HepG2 (cell line): ENCODE data around the gene ZDHHC6. TPM values are rescaled to one million over a fixed set of nuclear protein-coding genes. Genes with fewer than 3 reads are reported as not detected.
A peak's percentile ranks its signal among the peaks of the same experiment; 100 is the strongest.

ENCODE experiments used
- BORCS8-MEF2B ChIP-seq: sonication (generic); formaldehyde crosslinking; IDR thresholded peaks from 2 replicates; pipeline ENCODE4 v1.8.0; 2022; ENCODE audit warnings: mild to moderate bottlenecking, missing genetic modification reagents
- CENPX ChIP-seq: sonication (generic); formaldehyde crosslinking; IDR thresholded peaks from 2 replicates; pipeline ENCODE4 v1.9.0; 2021; ENCODE audit warnings: mild to moderate bottlenecking, missing genetic modification reagents, moderate library complexity
- ETV5 ChIP-seq: IDR thresholded peaks from 2 replicates; pipeline ENCODE4 v1.6.1; 2018; ENCODE audit warnings: missing biosample characterization, missing genetic modification reagents, inconsistent platforms, borderline replicate concordance
- FOXO1 ChIP-seq: sonication (generic); formaldehyde crosslinking; IDR thresholded peaks from 2 replicates; pipeline ENCODE4 v1.4.0; 2020; ENCODE audit warnings: missing genetic modification reagents
- GFI1 ChIP-seq: sonication (generic); formaldehyde crosslinking; IDR thresholded peaks from 2 replicates; pipeline ENCODE4 v1.5.0; 2020; ENCODE audit warnings: missing genetic modification reagents, mild to moderate bottlenecking, borderline replicate concordance
- MAF1 ChIP-seq: sonication (generic); formaldehyde crosslinking; IDR thresholded peaks from 2 replicates; pipeline ENCODE4 v1.5.0; 2020; ENCODE audit warnings: missing genetic modification reagents, borderline replicate concordance
- MLLT10 ChIP-seq: sonication (generic); formaldehyde crosslinking; IDR thresholded peaks from 2 replicates; pipeline ENCODE4 v1.4.0; 2020; ENCODE audit warnings: missing genetic modification reagents
- NCOR1 ChIP-seq: fragments of 200-600 bp; sonication (generic); IDR thresholded peaks from 2 replicates; pipeline ENCODE4 v1.7.0; 2017; ENCODE audit warnings: antibody characterized with exemption, low read length, borderline replicate concordance
- PLRG1 ChIP-seq: fragments of 450-650 bp; conservative IDR thresholded peaks from 2 replicates; pipeline ENCODE4 v1.6.1; 2016
- RXRA ChIP-seq: sonication (generic); formaldehyde crosslinking; IDR thresholded peaks from 2 replicates; pipeline ENCODE4 v1.5.1; 2020; ENCODE audit warnings: missing genetic modification reagents
- TMF1 ChIP-seq: sonication (generic); formaldehyde crosslinking; IDR thresholded peaks from 2 replicates; pipeline ENCODE4 v1.8.1; 2022; ENCODE audit warnings: low read depth, missing genetic modification reagents
- ZBTB38 ChIP-seq: sonication (generic); formaldehyde crosslinking; IDR thresholded peaks from 2 replicates; pipeline ENCODE4 v1.5.1; 2020; ENCODE audit warnings: mild to moderate bottlenecking, missing genetic modification reagents
- ZNF670 ChIP-seq: sonication (generic); formaldehyde crosslinking; IDR thresholded peaks from 2 replicates; pipeline ENCODE4 v1.8.0; 2022; ENCODE audit warnings: mild to moderate bottlenecking, missing genetic modification reagents, borderline replicate concordance
- ZSCAN20 ChIP-seq: sonication (generic); formaldehyde crosslinking; IDR thresholded peaks from 2 replicates; pipeline ENCODE4 v1.4.0; 2020; ENCODE audit warnings: missing genetic modification reagents, mild to moderate bottlenecking, borderline replicate concordance
- polyA plus RNA-seq, 8 experiments: library from polyadenylated mRNA; depleted of rRNA in 3 of 8; stranded (reverse) in 7 of 8; unstranded in 1 of 8; fragments of >200 nt; fragmentation: Illumina TruSeq in 4 of 8; extraction: Trizol in 4 of 8; gene quantifications; 2 replicates each; pipeline versions ENCODE4 v1.2.1 to v1.2.3, GENCODE V29; 2011 to 2016; ENCODE audit warnings: low read depth in 4 of 8, missing spikeins in 1 of 8, mixed read lengths in 1 of 8; ENCODE audit not compliant: insufficient read depth in 1 of 8
- total RNA-seq, 5 experiments: library from RNA; depleted of rRNA; stranded (reverse); fragments of >200 nt; fragmentation: Illumina TruSeq; extraction: Trizol; gene quantifications; 2 replicates each; pipeline ENCODE4 v1.2.3, GENCODE V29; 2016; ENCODE audit warnings: low read depth in 1 of 5
- TF ChIP-seq, protein P1 (sequence below): IDR thresholded peaks from 2 replicates; pipeline ENCODE4 v1.6.1; 2016; ENCODE audit warnings: low read depth, borderline replicate concordance
- TF ChIP-seq, protein P2 (sequence below): sonication (generic); formaldehyde crosslinking; IDR thresholded peaks from 2 replicates; pipeline ENCODE4 v1.4.0; 2020; ENCODE audit warnings: mild to moderate bottlenecking, missing genetic modification reagents
- TF ChIP-seq, protein P3 (sequence below): sonication (generic); formaldehyde crosslinking; IDR thresholded peaks from 2 replicates; pipeline ENCODE4 v1.4.0; 2020; ENCODE audit warnings: low read depth, mild to moderate bottlenecking, missing genetic modification reagents
- TF ChIP-seq, protein P4 (sequence below): sonication (generic); formaldehyde crosslinking; IDR thresholded peaks from 2 replicates; pipeline ENCODE4 v1.4.0; 2020; ENCODE audit warnings: missing genetic modification reagents
- TF ChIP-seq, protein P5 (sequence below): sonication (generic); formaldehyde crosslinking; IDR thresholded peaks from 2 replicates; pipeline ENCODE4 v1.4.0; 2020; ENCODE audit warnings: missing genetic modification reagents

ZDHHC6 gene
- total and polyA plus RNA-seq, 2 of the 13 experiments (the other 11 are each of a cell fraction or from before 2014, with no cell fraction given): 20.9 to 49.4 TPM

DNA sequence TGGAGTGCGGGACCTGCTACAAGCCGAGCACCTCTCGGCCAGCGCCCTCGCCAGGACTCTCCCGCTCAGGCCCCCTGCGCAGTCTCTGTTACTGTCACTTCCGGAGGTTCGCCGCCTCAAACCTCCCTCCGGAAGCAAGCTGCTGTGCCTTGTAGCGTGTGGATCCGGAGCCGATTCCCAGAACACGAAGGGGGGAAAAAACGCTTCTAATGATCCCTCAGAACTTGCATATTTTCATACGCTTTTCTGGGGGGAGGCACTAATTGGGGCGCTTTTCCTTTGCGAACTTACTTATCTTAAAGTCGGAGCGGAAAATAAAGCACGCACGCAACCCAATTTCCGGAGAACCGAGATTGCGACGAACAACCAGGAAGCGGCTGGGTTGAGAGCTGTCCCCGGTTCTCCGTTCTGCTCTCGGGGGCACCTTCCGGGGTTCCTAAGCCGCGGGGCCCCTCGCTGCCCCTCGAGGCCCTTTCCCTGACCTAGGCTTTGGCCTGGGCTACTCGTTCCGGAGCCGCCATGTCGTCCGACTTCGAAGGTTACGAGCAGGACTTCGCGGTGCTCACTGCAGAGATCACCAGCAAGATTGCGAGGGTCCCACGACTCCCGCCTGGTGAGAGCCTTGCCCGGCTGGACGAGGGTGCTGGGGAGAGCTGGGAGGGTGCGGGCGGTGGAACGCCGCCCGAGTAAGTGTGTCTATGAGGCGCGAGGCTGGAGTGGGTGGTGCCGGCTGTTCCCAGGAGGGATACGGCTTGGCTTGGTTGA lies at the start of gene ZDHHC6, which contains the start of gene VTI1A (continued):
- TF ChIP-seq MLLT10 (CRISPR knock-in tag) (no peak), ZNF670 (peak; percentile 87), PLRG1 (no peak), ETV5 (peak; percentile 53), MAF1 (CRISPR knock-in tag) (no peak), BORCS8-MEF2B (CRISPR knock-in tag) (peak; percentile 29; the same call in 1 of the 2 replicates), RXRA (peak; percentile 33; the same call in 1 of the 2 replicates), FOXO1 (CRISPR knock-in tag) (peak; percentile 22; the same call in 1 of the 2 replicates), TMF1 (CRISPR knock-in tag) (peak; percentile 51; the same call in 1 of the 2 replicates), ZBTB38 (CRISPR knock-in tag) (no peak), ZSCAN20 (CRISPR knock-in tag) (no peak), CENPX (CRISPR knock-in tag) (no peak), NCOR1 (peak; percentile 71; the same call in 1 of the 2 replicates), GFI1 (CRISPR knock-in tag) (peak; percentile 50; the same call in 1 of the 2 replicates)
- TF ChIP-seq, protein P1, sequence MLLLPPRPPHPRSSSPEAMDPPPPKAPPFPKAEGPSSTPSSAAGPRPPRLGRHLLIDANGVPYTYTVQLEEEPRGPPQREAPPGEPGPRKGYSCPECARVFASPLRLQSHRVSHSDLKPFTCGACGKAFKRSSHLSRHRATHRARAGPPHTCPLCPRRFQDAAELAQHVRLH (CRISPR knock-in tag): no peak
- TF ChIP-seq, protein P2, sequence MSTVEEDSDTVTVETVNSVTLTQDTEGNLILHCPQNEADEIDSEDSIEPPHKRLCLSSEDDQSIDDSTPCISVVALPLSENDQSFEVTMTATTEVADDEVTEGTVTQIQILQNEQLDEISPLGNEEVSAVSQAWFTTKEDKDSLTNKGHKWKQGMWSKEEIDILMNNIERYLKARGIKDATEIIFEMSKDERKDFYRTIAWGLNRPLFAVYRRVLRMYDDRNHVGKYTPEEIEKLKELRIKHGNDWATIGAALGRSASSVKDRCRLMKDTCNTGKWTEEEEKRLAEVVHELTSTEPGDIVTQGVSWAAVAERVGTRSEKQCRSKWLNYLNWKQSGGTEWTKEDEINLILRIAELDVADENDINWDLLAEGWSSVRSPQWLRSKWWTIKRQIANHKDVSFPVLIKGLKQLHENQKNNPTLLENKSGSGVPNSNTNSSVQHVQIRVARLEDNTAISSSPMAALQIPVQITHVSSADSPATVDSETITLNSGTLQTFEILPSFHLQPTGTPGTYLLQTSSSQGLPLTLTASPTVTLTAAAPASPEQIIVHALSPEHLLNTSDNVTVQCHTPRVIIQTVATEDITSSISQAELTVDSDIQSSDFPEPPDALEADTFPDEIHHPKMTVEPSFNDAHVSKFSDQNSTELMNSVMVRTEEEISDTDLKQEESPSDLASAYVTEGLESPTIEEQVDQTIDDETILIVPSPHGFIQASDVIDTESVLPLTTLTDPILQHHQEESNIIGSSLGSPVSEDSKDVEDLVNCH (CRISPR knock-in tag): no peak
- TF ChIP-seq, protein P3, sequence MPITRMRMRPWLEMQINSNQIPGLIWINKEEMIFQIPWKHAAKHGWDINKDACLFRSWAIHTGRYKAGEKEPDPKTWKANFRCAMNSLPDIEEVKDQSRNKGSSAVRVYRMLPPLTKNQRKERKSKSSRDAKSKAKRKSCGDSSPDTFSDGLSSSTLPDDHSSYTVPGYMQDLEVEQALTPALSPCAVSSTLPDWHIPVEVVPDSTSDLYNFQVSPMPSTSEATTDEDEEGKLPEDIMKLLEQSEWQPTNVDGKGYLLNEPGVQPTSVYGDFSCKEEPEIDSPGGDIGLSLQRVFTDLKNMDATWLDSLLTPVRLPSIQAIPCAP (CRISPR knock-in tag): no peak
- TF ChIP-seq, protein P4, sequence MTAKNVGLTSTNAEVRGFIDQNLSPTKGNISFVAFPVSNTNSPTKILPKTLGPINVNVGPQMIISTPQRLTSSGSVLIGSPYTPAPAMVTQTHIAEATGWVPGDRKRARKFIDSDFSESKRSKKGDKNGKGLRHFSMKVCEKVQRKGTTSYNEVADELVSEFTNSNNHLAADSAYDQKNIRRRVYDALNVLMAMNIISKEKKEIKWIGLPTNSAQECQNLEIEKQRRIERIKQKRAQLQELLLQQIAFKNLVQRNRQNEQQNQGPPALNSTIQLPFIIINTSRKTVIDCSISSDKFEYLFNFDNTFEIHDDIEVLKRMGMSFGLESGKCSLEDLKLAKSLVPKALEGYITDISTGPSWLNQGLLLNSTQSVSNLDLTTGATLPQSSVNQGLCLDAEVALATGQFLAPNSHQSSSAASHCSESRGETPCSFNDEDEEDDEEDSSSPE (CRISPR knock-in tag): peak; percentile 64
- TF ChIP-seq, protein P5, sequence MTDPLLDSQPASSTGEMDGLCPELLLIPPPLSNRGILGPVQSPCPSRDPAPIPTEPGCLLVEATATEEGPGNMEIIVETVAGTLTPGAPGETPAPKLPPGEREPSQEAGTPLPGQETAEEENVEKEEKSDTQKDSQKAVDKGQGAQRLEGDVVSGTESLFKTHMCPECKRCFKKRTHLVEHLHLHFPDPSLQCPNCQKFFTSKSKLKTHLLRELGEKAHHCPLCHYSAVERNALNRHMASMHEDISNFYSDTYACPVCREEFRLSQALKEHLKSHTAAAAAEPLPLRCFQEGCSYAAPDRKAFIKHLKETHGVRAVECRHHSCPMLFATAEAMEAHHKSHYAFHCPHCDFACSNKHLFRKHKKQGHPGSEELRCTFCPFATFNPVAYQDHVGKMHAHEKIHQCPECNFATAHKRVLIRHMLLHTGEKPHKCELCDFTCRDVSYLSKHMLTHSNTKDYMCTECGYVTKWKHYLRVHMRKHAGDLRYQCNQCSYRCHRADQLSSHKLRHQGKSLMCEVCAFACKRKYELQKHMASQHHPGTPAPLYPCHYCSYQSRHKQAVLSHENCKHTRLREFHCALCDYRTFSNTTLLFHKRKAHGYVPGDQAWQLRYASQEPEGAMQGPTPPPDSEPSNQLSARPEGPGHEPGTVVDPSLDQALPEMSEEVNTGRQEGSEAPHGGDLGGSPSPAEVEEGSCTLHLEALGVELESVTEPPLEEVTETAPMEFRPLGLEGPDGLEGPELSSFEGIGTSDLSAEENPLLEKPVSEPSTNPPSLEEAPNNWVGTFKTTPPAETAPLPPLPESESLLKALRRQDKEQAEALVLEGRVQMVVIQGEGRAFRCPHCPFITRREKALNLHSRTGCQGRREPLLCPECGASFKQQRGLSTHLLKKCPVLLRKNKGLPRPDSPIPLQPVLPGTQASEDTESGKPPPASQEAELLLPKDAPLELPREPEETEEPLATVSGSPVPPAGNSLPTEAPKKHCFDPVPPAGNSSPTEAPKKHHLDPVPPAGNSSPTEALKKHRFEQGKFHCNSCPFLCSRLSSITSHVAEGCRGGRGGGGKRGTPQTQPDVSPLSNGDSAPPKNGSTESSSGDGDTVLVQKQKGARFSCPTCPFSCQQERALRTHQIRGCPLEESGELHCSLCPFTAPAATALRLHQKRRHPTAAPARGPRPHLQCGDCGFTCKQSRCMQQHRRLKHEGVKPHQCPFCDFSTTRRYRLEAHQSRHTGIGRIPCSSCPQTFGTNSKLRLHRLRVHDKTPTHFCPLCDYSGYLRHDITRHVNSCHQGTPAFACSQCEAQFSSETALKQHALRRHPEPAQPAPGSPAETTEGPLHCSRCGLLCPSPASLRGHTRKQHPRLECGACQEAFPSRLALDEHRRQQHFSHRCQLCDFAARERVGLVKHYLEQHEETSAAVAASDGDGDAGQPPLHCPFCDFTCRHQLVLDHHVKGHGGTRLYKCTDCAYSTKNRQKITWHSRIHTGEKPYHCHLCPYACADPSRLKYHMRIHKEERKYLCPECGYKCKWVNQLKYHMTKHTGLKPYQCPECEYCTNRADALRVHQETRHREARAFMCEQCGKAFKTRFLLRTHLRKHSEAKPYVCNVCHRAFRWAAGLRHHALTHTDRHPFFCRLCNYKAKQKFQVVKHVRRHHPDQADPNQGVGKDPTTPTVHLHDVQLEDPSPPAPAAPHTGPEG (CRISPR knock-in tag): no peak
